Measurements from ENCODE around the gene GALNT10.

Gene GALNT10

GRCh38 chr5:154396128-154396527 is 205.6 kb downstream of the GALNT10 start:
- FAIRE-seq, result no peak
- DNase-seq (ENCODE audit: insufficient read length, low spot score), result no peak

- DNase-seq (ENCODE audit: insufficient read length, low spot score), result no peak
- no peak for FAIRE-seq
Measured at GRCh38 chr5:154397652-154398406, 207.3 kb downstream of the GALNT10 start.

- FAIRE-seq, result no peak
- DNase-seq (ENCODE audit: insufficient read length, low spot score), result no peak
Measured at GRCh38 chr5:154400678-154401077, 210.1 kb downstream of the GALNT10 start.

- no peak for FAIRE-seq
- no peak for DNase-seq (ENCODE audit: insufficient read length, low spot score)
Measured at GRCh38 chr5:154401355-154401754, 210.8 kb downstream of the GALNT10 start.

- DNase-seq (ENCODE audit: insufficient read length, low spot score) (no peak), FAIRE-seq (no peak)
Measured at GRCh38 chr5:154401931-154402330, 211.4 kb downstream of the GALNT10 start.

GRCh38 chr5:154402611-154403010 is 212.1 kb downstream of the GALNT10 start:
- no peak for FAIRE-seq
- no peak for DNase-seq (ENCODE audit: insufficient read length, low spot score)

GRCh38 chr5:154403234-154403633 is 212.7 kb downstream of the GALNT10 start:
- FAIRE-seq, result no peak
- DNase-seq (ENCODE audit: insufficient read length, low spot score), result no peak

- FAIRE-seq (no peak), DNase-seq (ENCODE audit: insufficient read length, low spot score) (no peak)
Measured at GRCh38 chr5:154403776-154404387, 213.3 kb downstream of the GALNT10 start.

GRCh38 chr5:154405078-154405792 is 214.7 kb downstream of the GALNT10 start:
- FAIRE-seq (peak; percentile 81), DNase-seq (ENCODE audit: insufficient read length, low spot score) (peak; percentile 86)

GRCh38 chr5:154406231-154406630 is 215.7 kb downstream of the GALNT10 start:
- DNase-seq (ENCODE audit: insufficient read length, low spot score), result no peak
- no peak for FAIRE-seq

- no peak for FAIRE-seq
- DNase-seq (ENCODE audit: insufficient read length, low spot score), result no peak
Measured at GRCh38 chr5:154406826-154407225, 216.3 kb downstream of the GALNT10 start.

GRCh38 chr5:154408811-154409210 is 218.3 kb downstream of the GALNT10 start:
- DNase-seq (ENCODE audit: insufficient read length, low spot score), result no peak
- FAIRE-seq, result no peak

- no peak for FAIRE-seq
- no peak for DNase-seq (ENCODE audit: insufficient read length, low spot score)
Measured at GRCh38 chr5:154409230-154409840, 218.8 kb downstream of the GALNT10 start.

- DNase-seq (ENCODE audit: insufficient read length, low spot score) (no peak), FAIRE-seq (no peak)
Measured at GRCh38 chr5:154410008-154410407, 219.5 kb downstream of the GALNT10 start.

GRCh38 chr5:154410786-154411185 is 220.3 kb downstream of the GALNT10 start:
- no peak for FAIRE-seq
- no peak for DNase-seq (ENCODE audit: insufficient read length, low spot score)

GRCh38 chr5:154411338-154411737 is 220.8 kb downstream of the GALNT10 start:
- DNase-seq (ENCODE audit: insufficient read length, low spot score) (no peak), FAIRE-seq (no peak)

- FAIRE-seq (no peak), DNase-seq (ENCODE audit: insufficient read length, low spot score) (no peak)
Measured at GRCh38 chr5:154412316-154412715, 221.8 kb downstream of the GALNT10 start.

GRCh38 chr5:154412925-154413324 is 222.4 kb downstream of the GALNT10 start:
- FAIRE-seq, result no peak

GRCh38 chr5:154415114-154415513 is 224.6 kb downstream of the GALNT10 start:
- DNase-seq (ENCODE audit: insufficient read length, low spot score) (no peak), FAIRE-seq (no peak)

More at GRCh38 chr5:154412925-154413324, 222.4 kb downstream of the GALNT10 start:
- no peak for DNase-seq (ENCODE audit: insufficient read length, low spot score)

GRCh38 chr5:154418344-154418820 is 227.8 kb downstream of the GALNT10 start:
- FAIRE-seq (no peak), DNase-seq (ENCODE audit: insufficient read length, low spot score) (no peak)

- FAIRE-seq (no peak), DNase-seq (ENCODE audit: insufficient read length, low spot score) (no peak)
Measured at GRCh38 chr5:154419236-154419635, 228.7 kb downstream of the GALNT10 start.

All from GM19239 (cell line).